ENCODE data around the gene FYB2. TPM values are rescaled to one million over a fixed set of nuclear protein-coding genes. Genes with fewer than 3 reads are reported as not detected.

FYB2 gene
- total and polyA plus RNA-seq, 10 of the 15 experiments (the other 5 are each of a cell fraction or from before 2014, with no cell fraction given): 0.04 to 0.16 (median 0.05) TPM; not detected in 4

- Histone ChIP-seq H3K36me3 (ENCODE audit: control insufficient read depth in 2 of 2, insufficient read depth in 2 of 2, low read length in 1 of 2) (no peaks in the 10 kb centered on the region), H3K79me2 (ENCODE audit: control insufficient read depth, insufficient read depth, low read length) (no peaks in the 10 kb centered on the region), H3K4me2 (ENCODE audit: control insufficient read depth, insufficient read depth) (no peak overlapping the region), H3K27me3 (replicated peaks in 1 of 2; ENCODE audit: control insufficient read depth in 2 of 2, insufficient read depth in 2 of 2, low read length in 1 of 2) (no peaks in the 10 kb centered on the region), H3K4me3 (no peak overlapping the region), H2AFZ (ENCODE audit: control insufficient read depth, low read depth, low read length) (no peak overlapping the region), H4K20me1 (ENCODE audit: control insufficient read depth, insufficient read depth) (no peaks in the 10 kb centered on the region), H3K27ac (ENCODE audit: control insufficient read depth, insufficient read depth) (no peak overlapping the region), H3K4me1 (ENCODE audit: control insufficient read depth, insufficient read depth, low read length) (no peaks in the 10 kb centered on the region), H3K9ac (ENCODE audit: control insufficient read depth, insufficient read depth, low read length) (no peak overlapping the region), H3K9me3 (replicated peaks; ENCODE audit: control insufficient read depth, insufficient read depth, low read length) (no peaks in the 10 kb centered on the region)
- TF ChIP-seq FOXK2 (IDR thresholded peaks at IDR 0.05) (no peak), MEF2A (IDR thresholded peaks at IDR 0.05; ENCODE audit: insufficient read depth, low read depth, low read length) (no peak), CHD1 (IDR thresholded peaks at IDR 0.05; ENCODE audit: low read depth, low read length) (no peak), HCFC1 (IDR thresholded peaks at IDR 0.05; ENCODE audit: low read length) (no peak), FOS (IDR thresholded peaks at IDR 0.05; ENCODE audit: borderline replicate concordance, extremely low read depth, insufficient read length) (no peak), SUPT20H (IDR thresholded peaks at IDR 0.05; ENCODE audit: borderline replicate concordance, control insufficient read depth, low read depth, low read length) (no peak), ZBED1 (IDR thresholded peaks at IDR 0.05; ENCODE audit: borderline replicate concordance) (no peak), RAD51 (IDR thresholded peaks at IDR 0.05) (no peak), TCF7 (IDR thresholded peaks at IDR 0.05; ENCODE audit: borderline replicate concordance) (no peak), RUNX3 (IDR thresholded peaks at IDR 0.05; ENCODE audit: low read length) (no peak), ELK1 (IDR thresholded peaks at IDR 0.05; ENCODE audit: low read depth, low read length) (no peak), SP1 (IDR thresholded peaks at IDR 0.05; ENCODE audit: low read depth, low read length) (no peak), MEF2B (IDR thresholded peaks at IDR 0.05; ENCODE audit: partially characterized antibody, poor library complexity, severe bottlenecking) (no peak), PKNOX1 (IDR thresholded peaks at IDR 0.05) (no peak), RCOR1 (conservative IDR thresholded peaks at IDR 0.05; ENCODE audit: low read depth, low read length) (no peak), YBX1 (IDR thresholded peaks at IDR 0.05) (no peak)
- no peak for ATAC-seq
- in situ Hi-C loops (cut with MboI): no loop called here
- no peak for DNase-seq (ENCODE audit: low read depth, low spot score)
- ChIA-PET CTCF (interaction anchor here (0.7 to 1.2 kb wide), 2 partner anchors 49 to 1098 kb away, joined by 3 read pairs; no protein-coding TSS in a partner anchor), POLR2A (no interaction called here), RAD21 (ENCODE audit: unreplicated experiment) (no interaction called here), SMC1A (ENCODE audit: uncharacterized antibody, unreplicated experiment) (no interaction called here)
- WGBS (ENCODE audit: insufficient coverage, insufficient replicate concordance, low lambda C conversion rate, missing lambda C conversion rate): 85% methylated on average over 3 of the region's 3 CpGs
- BruUV-seq (replicated peaks): no TSS peak
- intact Hi-C loops (cut with micrococcal nuclease; ENCODE audit: unreplicated experiment): no loop called here
- no peak for FAIRE-seq
Measured at GRCh38 chr1:56771717-56772116, 47.5 kb downstream of the FYB2 start.

All from GM12878 (cell line).